Measurements from ENCODE around the gene CLIP2.

GRCh38 chr7:74412056-74412455 is 122.8 kb downstream of the CLIP2 start:
- TF ChIP-seq CTCF (conservative IDR thresholded peaks at IDR 0.05; ENCODE audit: low read length) (no peak), EZH2phosphoT487 (IDR thresholded peaks at IDR 0.05; ENCODE audit: borderline replicate concordance) (no peak)

Measured in Loucy (cell line).